Kidney (tissue), 14 donors: ENCODE measurements around the gene ZNF799. TPM values are rescaled to one million over a fixed set of nuclear protein-coding genes. Genes with fewer than 3 reads are reported as not detected.

Source experiments
- DNase-seq, 5 donors: peaks; one replicate each; pipeline ENCODE4 v3.0.0-alpha.2; 2013 to 2020
- FAIRE-seq: peaks from 2 replicates; lab custom pipeline; 2012; peaks lifted over from hg19 to GRCh38; lab: Jason Lieb, UNC
- H3K27ac ChIP-seq, 2 donors: one replicate each; pipeline ENCODE4 v1.7.0; 2013; ENCODE audit warnings: low read depth in 2 of 2, low read length in 2 of 2, inconsistent platforms in 1 of 2
- H3K27me3 ChIP-seq: one replicate; pipeline ENCODE4 v1.7.1; 2013; ENCODE audit warnings: low read length, inconsistent platforms; ENCODE audit not compliant: control insufficient read depth, insufficient read depth
- H3K36me3 ChIP-seq, 3 donors: one replicate each; pipeline versions ENCODE4 v1.7.0 to v1.7.1; 2013; ENCODE audit warnings: low read length in 3 of 3, control low read depth in 1 of 3, inconsistent platforms in 1 of 3; ENCODE audit not compliant: insufficient read depth in 3 of 3, control insufficient read depth in 2 of 3
- H3K4me1 ChIP-seq, 3 donors: one replicate each; pipeline versions ENCODE4 v1.7.0 to v1.7.1; 2013; ENCODE audit warnings: low read length in 3 of 3, inconsistent platforms in 1 of 3, low read depth in 1 of 3; ENCODE audit not compliant: control insufficient read depth in 2 of 3, insufficient read depth in 2 of 3
- H3K4me3 ChIP-seq, 3 donors: one replicate each; pipeline versions ENCODE4 v1.7.0 to v1.8.1; 2013; ENCODE audit warnings: low read length in 3 of 3, control low read depth in 1 of 3, inconsistent platforms in 1 of 3
- H3K9ac ChIP-seq, 3 donors: one replicate each; pipeline versions ENCODE4 v1.7.0 to v1.7.1; 2013; ENCODE audit warnings: low read length in 3 of 3, control low read depth in 1 of 3, inconsistent platforms in 1 of 3
- H3K9me3 ChIP-seq, 3 donors: one replicate each; pipeline versions ENCODE4 v1.7.0 to v1.7.1; 2013; ENCODE audit warnings: low read length in 3 of 3, control low read depth in 1 of 3, inconsistent platforms in 1 of 3; ENCODE audit not compliant: control insufficient read depth in 2 of 3, insufficient read depth in 1 of 3
- intact Hi-C: fragments of 100-400 bp; cut with DNase I; formaldehyde crosslinking; loops from one replicate; pipeline ENCODE4 v1.11.1; 2022
- polyA plus RNA-seq: library from polyadenylated mRNA; stranded (reverse); fragments of 350-450 nt; fragmentation: Illumina TruSeq; extraction: RNeasy Lipid Tissue Mini Kit (QIAGEN cat#74804); gene quantifications from one replicate; pipeline ENCODE4 v1.2.3, GENCODE V29; 2014; ENCODE audit warnings: low read depth, low replicate concordance; ENCODE audit not compliant: insufficient read depth
- total RNA-seq: library from RNA; stranded (reverse); fragmentation: NEBNext Ultra II Directional; extraction: Animal tissue kit (Norgen Biotek cat#: 25700); gene quantifications from one replicate; pipeline ENCODE4 v1.2.1, GENCODE V29; 2021
- TF ChIP-seq, protein P1 (sequence below): IDR thresholded peaks from 3 replicates; pipeline ENCODE4 v1.5.1; 2012; ENCODE audit warnings: mild to moderate bottlenecking, moderate library complexity, borderline replicate concordance; ENCODE audit not compliant: insufficient read depth; ENCODE audit errors: extremely low read depth
- donor health status: control.
- donor health status: control.
- donor health status: control.
- donor health status: control.
- donor health status: control.
- donor health status: DM: yes; HTN: yes; CAD: no.
- donor health status: Normal renal cell carcinoma (clear cell type).

ZNF799 gene
- total and polyA plus RNA-seq, 2 donors from 2014 or later: 4.3 to 7.8 TPM

DNA sequence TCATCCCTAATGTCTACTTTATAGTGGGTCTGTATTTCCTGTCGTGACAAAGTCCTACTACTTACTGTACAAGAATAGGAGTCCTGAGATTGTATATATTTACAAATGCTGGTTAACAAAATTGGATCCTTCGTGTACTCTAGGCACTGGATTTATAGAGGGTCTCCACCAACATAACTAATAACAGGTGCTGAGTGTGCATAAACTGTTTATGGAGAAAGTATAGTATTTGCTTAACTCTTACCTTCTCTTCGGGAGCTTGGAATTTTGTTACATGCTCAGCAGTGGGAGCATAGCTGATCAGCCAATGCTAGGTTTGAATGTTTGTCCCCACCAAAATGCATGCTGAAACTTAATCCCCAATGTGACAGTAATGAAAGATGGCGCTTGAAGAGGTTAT is 47.7 kb downstream of the ZNF799 start:
- H3K9me3 ChIP-seq: peaks cover 10 to 50% (median 20%) of the 10 kb centered on the region in 3 donors
- H3K9ac ChIP-seq: no peak overlapping the region
- peaks cover 8 to 29% (median 15%) of the 10 kb centered on the region in 3 donors for H3K36me3 ChIP-seq
- DNase-seq (no peak), FAIRE-seq (no peak)
- intact Hi-C loops: no loop called here
- no peak overlapping the region for H3K4me3 ChIP-seq
- H3K4me1 ChIP-seq: peaks cover 0 to 2% (median 0%) of the 10 kb centered on the region in 3 donors
- no peak overlapping the region for H3K27ac ChIP-seq
- H3K27me3 ChIP-seq: no peaks in the 10 kb centered on the region
- TF ChIP-seq, protein P1, sequence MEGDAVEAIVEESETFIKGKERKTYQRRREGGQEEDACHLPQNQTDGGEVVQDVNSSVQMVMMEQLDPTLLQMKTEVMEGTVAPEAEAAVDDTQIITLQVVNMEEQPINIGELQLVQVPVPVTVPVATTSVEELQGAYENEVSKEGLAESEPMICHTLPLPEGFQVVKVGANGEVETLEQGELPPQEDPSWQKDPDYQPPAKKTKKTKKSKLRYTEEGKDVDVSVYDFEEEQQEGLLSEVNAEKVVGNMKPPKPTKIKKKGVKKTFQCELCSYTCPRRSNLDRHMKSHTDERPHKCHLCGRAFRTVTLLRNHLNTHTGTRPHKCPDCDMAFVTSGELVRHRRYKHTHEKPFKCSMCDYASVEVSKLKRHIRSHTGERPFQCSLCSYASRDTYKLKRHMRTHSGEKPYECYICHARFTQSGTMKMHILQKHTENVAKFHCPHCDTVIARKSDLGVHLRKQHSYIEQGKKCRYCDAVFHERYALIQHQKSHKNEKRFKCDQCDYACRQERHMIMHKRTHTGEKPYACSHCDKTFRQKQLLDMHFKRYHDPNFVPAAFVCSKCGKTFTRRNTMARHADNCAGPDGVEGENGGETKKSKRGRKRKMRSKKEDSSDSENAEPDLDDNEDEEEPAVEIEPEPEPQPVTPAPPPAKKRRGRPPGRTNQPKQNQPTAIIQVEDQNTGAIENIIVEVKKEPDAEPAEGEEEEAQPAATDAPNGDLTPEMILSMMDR: no peak

DNA sequence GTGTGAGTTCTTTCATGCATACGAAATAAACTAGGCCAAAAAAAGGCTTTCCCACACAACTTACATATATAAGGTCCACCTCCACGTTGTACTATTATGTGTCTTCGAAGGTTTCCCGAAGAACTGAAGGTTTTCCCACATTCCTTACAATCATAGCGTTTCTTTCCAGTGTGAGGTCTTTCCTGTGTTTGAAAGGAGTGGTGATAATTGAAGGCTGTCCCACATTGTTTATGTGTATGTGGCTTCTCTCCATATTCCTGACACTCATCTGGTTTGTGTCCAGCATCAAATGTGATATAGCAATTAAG is 50.2 kb downstream of the ZNF799 start:
- H3K9me3 ChIP-seq: peaks cover 10 to 55% (median 20%) of the 10 kb centered on the region in 3 donors
- intact Hi-C loops: no loop called here
- TF ChIP-seq, protein P1: no peak

GRCh38 chr19:12350185-12350889 is 50.7 kb downstream of the ZNF799 start:
- FAIRE-seq (no peak), DNase-seq (no peak)
- H3K27ac ChIP-seq: no peak overlapping the region
- no peak overlapping the region for H3K9ac ChIP-seq
- H3K4me3 ChIP-seq: peak overlapping the region in 1 of 3 donors; percentile 20
- no peaks in the 10 kb centered on the region for H3K27me3 ChIP-seq
- H3K36me3 ChIP-seq: peaks cover 8 to 29% (median 15%) of the 10 kb centered on the region in 3 donors
- peaks cover 10 to 55% (median 20%) of the 10 kb centered on the region in 3 donors for H3K9me3 ChIP-seq
- H3K4me1 ChIP-seq: no peaks in the 10 kb centered on the region
- intact Hi-C loops: no loop called here
- TF ChIP-seq, protein P1: no peak

More for the DNA sequence above, 50.2 kb downstream of the ZNF799 start:
- FAIRE-seq (no peak), DNase-seq (no peak)
- Histone ChIP-seq H3K27me3 (no peaks in the 10 kb centered on the region), H3K36me3 (peaks cover 8 to 29% (median 15%) of the 10 kb centered on the region in 3 donors), H3K27ac (no peak overlapping the region), H3K9ac (no peak overlapping the region), H3K4me1 (no peaks in the 10 kb centered on the region), H3K4me3 (peak overlapping the region in 1 of 3 donors; percentile 20)
